GM18520 (cell line): ENCODE data around the gene CST7.
A peak's percentile ranks its signal among the peaks of the same experiment; 100 is the strongest.

Experiments
- ATAC-seq: cut with Tn5 transposase; IDR thresholded peaks from one replicate; pipeline ENCODE4 v1.9.1; 2021; ENCODE audit not compliant: unreplicated experiment

The CST7 gene

DNA sequence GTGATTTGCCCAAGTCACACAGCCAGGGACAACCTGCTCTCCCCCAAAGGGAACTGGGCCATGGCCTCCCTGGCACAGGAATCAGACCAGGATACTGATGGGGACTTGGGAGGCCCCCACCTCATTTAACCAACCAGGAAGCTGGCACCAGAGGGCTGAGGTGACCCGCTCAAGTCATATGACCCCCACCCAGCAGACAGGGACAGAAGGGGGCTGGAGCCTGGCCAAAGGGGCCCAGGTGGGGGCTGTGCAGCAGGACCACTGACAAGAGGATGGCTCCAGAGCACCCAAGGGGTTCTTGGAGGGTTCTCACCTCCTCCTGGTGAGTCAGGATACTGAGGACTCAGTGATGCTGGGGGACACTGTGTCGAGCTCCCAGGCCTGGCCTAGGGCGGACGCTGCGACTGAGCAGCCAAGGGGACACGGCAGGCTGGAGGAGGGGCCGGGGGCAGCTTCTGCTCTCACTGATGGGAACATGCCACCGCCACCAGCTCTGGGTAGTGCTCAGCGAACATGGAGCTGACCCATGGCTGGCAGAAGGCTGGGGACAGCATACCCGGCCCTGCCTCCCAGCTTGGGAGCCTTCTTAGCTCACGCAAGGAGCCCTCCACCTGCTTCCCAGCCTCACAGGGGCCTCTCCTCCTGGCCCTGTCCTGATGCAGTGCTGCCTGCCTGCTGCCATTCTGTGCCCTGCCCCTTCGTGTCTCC, 1.2 kb downstream of the CST7 start:
- ATAC-seq: no peak

DNA sequence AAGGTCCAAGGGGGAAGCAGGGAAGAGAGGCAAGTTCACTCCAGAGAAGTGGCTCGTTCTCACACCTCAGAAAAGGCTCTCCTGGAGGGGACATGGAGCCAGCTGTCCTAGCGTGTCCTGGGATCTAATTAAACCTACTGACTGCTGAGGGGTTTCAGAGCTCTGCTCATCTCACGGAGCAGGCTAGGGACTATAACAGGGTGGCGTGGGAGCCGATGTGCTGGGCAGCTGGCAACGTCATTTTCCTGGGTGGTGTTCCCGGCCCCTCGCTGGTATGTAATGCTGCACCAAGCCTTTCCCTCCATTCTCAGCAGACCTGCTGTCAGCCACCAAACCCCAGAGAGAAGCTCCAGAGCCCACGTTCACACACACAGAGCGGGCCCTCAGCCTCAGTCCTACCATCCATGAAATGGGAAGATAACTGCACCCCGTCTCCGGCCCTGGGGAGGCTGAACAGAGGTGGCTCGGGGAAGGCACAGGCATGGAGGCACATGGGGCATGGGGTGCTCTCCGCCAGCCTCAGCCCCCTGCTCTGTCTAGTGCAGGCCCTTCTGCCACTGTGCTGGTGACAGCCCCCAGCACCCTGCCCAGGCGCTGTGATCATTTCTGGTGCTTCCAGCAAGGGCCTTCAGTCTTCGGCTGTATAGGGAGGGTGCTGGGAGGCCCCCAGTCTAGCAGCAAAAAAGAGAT, 1.9 kb downstream of the CST7 start:
- no peak for ATAC-seq

DNA sequence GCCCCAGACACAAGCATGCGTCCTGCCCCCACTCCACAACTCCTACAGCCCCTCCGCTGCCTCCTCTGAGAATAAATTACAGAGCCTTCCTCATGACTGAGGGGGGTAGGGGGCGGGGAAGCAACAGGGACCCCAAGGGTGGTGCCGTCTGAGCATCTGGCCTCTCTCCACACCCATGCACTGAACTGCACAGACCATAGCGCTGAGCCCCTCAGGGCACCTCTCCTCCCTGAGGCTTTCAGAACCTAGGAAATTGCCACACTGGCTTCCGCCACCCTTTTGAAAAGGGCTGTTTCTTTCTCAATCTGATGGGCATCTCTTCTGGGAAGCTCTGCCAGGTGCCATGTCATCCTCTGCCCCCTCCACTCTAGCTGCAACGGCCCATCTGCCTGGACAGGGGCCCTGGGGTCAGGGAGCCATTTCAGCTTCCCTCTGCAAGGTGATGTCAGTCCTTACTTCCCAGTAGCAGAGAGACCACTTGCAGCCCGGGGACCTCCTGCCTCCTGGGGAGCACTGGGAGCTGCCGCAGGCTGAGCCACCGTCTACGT, 2.5 kb downstream of the CST7 start:
- no peak for ATAC-seq

DNA sequence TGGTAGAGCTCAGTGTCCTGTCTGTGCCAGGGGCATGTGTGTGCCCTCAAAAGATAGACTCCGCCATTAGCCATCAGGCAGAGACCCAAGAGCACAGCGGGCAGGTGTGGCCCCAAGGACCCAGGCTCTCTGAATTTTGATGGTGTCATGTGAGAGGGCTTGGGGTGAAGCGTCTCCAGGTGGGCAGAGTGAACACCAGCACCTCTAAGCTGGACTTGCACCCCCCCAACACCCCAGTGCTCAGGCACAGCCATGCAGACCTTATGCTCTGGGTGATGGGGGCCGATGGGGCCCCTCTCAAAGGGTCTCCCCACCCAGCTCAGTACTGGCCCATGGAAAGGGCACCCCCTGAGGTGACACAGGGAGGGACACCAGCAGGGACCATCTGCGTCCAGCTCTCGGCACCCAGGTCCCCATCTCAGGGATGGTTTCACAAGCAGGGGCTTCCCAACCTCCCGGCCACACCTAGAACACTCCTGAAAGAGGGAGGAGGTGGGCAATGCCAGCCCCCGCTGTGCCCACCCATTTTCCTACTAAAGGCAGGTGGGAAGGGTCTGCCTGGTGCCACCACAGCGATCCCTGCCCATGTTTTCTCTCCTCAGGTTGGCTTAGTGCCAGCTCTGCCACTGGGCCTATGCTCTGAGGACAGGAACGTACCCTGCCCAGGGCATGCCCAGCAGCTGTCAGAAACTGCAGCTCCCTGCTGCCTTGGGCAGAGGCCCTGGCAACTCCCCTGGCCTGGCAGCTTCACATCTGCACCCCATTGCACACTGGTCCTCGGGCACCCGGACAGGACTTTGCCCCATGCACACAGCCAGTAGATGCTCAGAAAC, 3.5 kb downstream of the CST7 start:
- no peak for ATAC-seq

DNA sequence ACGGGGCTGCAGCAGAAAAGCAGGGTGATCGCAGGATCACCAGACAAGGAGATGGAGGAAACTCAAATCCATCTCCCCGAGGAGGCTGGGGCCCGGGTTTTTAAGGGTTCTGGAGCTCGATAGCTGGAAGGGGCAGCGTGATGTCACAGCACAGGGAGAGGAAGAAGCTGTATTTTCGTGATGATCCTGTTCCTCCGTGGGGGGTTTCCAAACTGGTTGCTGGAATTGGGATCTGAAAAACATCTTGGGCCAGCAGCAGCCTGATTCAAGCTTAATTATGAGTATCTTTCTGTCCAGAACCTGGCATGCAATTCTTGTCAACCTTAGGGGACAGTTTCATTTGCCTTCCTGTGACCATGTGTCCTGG, 4.1 kb downstream of the CST7 start:
- no peak for ATAC-seq

DNA sequence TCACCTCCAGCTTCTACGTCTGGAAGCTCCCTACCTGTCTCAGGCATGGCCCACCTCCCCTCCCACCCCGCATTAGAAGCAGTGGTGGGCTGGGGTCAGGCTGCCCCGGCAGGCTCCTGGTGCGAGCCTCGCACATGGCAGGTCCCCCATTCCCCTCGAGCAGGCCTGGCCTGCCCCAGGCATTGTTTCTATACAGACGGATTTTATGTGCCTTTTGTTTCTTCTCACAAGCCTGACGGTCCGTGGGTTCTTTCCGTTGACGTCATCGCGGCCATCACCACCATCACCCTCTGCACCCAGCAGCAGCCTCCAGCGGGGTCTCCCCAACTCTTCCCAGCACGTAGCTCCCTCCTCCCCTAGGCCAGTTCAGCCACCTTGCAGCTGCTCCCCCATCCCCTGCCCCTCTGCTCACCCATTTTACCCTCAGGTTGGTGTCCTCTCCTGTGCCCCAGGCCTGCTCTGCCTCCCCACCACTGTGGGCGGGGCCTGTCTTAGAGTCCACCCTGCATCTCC, 4.6 kb downstream of the CST7 start:
- no peak for ATAC-seq

DNA sequence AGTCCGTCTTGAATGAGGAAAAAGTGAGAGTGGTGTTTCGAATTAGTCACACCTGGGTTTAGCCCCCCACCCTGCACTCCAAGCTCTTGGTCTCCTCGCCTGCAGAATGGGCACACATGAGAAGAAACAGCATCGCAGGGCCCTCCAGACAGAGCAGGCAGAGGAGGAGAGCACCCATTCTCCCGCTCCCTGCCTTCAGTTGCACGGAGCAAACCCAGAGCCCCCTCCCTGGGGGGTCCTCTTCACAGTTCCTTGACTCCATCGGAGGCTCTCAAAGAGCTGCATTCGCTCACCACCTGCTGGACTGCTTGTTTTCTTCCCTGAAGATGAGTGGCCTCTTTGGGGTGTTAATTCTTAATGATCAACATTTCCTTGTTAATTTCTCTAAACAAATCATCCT, 5.1 kb downstream of the CST7 start:
- ATAC-seq: no peak

DNA sequence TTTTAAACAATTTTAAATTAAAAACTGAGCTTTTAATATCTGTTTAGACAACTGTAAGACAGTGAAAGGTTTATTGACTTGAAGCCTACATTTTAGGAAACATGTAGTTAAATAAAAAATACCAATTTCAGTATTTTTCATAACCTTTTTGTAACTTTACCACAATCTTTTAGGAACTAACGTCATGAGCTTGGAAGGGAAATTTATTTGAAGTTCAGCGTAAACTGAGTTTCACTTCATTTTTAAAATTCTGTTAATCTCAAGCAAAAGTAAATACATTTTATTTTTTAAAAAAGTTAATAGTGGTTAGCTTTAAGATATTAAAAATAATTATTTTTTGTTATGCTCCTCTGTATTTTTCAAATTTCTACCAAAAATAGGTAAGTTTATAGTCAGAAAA, 5.5 kb downstream of the CST7 start:
- ATAC-seq: no peak

DNA sequence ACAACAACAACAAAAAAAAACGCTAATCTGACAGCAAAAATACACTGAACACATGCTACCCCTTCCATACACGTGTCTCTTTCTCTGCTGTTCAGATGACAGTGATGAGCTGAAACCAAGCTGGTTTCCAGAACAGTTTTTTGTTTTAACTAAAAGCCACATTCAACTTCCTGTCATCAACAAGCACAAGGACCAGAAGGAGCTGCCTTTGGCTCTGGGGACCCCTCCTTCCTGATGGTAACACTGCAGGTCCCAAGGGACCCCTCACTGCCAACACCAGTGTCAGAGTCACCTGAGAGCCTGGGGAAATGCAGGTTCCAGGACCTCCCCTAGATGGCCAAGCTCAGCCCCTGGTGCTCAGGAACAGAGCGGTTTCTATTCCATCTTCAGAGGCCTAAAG, 6.0 kb downstream of the CST7 start:
- peak; percentile 68 for ATAC-seq

DNA sequence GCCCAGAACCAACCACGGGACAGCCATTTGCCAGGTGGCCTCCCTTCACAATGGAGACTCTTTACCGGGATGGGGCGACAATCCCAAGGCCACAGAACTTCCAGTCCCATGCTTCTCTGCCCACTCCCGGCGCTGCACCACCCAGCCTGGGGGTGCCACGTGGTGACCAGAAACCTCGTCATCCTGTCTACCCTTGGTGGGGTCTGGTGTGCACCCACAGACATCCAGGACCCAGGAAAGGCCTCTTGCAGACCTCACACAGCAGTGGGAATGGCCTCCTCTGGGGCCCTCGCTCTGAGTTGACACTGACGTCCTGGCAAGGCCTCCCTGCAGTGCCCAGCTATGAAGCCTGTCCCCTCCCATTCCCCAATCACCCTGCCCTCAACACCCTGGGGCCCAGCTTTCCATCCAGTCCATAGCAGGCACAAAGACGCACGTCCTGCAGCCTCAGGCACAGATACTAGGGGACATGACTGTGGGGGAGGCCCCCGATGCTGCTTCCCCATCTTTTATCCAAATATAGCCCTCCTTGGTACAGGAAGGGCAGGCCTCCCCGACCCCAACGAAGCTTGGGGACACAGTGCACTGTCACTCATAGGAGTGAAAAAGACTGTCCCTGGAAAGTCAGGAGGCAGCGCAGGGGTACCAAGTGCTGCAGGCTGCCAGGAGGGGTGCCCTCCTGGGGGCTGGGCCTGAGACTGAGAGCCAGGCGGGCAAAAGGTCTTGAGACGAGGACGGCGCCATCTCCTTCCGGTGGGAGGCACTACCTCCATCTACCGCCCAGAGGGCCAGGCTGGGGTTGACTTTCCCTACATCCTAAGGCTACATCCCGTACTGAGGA, 7.2 kb downstream of the CST7 start:
- no peak for ATAC-seq

DNA sequence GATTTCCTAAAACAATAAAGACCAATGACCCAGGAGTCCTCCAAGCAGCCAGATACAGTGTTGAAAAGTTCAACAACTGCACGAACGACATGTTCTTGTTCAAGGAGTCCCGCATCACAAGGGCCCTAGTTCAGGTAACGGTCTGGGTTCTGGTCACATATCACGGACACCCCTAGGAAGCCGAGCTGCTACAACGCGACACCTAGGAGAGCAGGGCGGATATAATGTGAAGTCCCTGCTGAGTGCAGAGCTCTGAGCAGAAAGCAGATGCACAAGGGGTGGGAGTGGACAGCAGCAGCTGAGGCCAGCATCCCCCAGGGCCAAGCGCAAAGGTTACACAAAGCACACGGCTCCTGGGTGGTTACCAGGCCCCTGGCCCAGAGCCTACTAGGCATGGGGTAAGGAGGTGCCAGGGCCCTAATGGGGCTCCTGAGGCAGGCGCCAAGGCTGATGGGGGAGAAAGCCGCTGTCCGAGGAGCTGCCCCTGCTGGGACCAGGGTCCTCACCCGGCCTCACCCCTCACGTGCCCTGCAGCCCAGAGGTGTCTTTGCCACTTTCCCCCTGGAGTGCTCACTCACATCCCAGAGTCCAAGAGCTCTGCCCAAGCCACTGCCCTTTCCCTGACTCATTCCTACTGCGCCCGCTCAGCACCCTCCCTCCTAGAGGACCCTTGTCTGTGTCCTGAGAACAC, 8.4 kb downstream of the CST7 start:
- no peak for ATAC-seq

DNA sequence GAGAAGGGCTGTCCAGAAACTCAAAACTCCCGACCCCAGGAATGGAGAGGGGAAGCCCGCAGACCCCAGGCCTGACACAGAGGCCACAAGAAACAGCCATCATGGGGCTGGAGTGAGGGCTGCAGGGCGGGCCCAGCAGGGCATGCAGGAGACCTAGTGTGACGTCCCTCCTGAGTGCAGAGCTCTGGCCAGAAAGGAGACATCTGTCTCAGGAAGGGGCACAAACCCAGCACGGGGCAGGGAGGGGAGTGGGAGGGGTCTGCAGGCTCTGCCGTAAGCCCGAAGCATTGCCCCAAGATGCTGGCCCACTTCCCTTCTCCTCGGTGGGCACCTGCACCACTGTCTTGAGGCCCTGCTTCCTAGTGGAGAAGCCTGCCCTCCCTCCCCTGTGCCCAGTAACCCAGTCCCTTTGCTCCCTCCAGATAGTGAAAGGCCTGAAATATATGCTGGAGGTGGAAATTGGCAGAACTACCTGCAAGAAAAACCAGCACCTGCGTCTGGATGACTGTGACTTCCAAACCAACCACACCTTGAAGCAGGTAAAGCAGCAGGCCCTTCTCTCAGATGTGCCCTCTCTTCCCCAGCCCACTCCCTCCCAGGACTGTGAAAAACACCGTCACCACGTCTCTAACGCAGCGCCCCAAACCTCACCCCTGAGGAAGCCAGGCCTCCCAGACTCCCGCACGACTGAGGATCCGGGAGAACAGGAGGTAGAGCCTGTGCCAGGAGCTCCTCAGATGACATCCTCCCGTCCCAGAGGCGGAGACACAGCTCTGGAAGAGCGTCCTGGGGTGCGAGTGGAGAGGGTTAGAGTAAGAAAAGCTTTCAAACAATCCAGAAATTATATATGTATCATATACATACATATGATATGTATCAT, 9.7 kb downstream of the CST7 start:
- ATAC-seq: no peak

DNA sequence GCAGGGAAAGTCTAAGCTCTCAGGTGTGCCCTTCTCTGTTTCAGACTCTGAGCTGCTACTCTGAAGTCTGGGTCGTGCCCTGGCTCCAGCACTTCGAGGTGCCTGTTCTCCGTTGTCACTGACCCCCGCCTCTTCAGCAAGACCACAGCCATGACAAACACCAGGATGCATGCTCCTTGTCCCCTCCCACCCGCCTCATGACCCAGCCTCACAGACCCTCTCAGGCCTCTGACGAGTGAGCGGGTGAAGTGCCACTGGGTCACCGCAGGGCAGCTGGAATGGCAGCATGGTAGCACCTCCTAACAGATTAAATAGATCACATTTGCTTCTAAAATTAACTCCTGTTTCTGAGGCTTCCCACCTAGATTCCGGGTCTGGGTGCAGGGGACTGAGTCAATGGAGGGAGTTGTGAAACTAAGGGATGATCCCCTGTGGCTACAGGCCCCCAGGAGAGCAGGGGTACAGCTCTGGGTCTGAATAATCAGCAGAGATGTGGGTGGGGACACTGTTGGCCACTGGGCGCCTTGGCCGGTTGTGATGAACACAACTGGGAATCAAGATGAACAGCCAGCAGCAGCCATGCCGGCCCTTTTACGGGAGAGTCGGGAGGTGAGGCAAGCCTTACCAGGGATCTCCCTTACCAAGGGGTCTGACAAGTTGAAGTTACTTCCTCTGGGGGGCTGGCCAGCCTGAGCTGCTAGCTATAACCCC, 10.7 kb downstream of the CST7 start:
- ATAC-seq: no peak

DNA sequence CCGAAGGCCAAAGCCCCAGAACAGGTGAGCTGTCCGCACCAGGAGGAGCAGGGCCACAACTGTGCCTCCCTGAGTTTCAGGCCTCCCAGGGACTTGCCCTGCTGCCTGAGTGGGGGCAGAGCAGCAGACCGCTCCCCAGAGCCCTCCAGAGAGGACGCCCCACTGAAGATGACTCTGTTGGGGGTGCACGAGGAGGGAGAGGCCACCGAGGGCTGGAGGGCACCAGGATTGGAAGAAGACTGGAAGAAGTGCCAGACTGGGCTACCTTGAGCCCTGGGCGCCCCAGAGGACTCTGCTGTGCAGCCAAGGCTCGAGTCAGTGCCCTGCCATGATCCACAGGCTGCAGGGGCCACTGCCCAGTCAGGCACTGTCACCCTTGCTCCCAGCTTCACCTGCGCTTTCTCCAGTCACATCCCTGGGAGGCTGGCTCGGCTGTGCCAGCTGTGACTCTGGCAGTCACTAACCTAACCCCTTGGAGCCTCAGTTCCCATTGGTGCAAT, 11.3 kb downstream of the CST7 start:
- no peak for ATAC-seq

DNA sequence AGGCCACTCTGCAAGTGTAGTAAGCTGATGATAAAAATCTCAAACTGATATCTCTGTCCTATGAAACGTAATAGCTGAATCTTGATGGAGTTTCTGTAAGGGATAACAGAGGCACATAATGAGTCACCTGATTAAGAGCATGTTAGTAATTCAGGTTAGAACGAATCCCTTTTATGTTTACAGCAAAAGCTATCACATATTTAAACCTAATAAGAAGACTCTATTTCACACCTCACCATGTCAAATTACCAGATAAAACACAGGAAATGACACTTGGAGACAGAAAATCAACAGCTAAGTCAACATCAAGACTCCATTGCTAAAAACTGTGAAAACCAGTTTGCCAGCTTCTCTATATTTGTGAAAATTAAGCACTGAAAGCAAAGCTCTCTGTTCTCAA, 11.8 kb downstream of the CST7 start:
- ATAC-seq: no peak

DNA sequence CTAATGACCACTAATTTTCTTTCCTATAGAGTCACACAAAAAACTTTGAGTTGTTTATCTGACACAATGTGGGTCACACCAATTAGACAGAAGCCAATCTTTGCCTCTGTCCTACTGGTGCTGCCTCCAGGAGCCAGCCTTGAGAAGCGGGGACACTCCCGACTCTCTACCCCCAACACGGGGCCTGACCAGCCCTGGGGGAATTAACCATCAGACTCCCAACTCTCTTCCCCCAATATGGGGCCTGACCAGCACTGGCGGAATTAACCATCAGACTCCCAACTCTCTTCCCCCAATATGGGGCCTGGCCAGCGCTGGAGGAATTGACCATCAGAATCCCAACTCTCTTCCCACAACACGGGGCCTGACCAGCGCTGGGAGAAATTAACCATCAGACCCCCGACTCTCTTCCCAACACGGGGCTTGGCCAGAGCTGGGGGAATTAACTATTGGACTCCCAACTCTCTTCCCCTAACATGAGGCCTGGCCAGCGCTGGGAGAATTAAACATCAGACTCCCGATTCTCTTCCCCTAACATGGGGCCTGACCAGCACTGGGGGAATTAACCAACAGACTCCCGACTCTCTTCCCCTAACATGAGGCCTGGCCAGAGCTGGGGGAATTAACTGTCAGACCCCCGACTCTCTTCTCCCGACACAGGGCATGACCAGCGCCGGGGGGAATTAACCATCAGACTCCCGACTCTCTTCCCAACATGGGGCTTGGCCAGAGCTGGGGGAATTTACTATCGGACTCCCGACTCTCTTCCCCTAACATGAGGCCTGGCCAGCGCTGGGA, 12.5 kb downstream of the CST7 start:
- ATAC-seq: no peak

DNA sequence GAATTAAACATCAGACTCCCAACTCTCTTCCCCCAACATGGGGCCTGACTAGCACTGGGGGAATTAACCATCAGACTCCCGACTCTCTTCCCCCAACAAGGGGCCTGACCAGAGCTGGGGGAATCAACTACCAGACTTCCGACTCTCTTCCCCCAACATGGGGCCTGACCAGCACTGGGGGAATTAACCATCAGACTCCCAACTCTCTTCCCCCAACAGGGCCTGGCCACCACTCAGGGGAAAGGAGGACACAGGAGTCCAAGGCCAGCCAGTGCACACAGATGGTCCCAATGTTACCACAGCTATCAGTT, 13.1 kb downstream of the CST7 start:
- no peak for ATAC-seq

DNA sequence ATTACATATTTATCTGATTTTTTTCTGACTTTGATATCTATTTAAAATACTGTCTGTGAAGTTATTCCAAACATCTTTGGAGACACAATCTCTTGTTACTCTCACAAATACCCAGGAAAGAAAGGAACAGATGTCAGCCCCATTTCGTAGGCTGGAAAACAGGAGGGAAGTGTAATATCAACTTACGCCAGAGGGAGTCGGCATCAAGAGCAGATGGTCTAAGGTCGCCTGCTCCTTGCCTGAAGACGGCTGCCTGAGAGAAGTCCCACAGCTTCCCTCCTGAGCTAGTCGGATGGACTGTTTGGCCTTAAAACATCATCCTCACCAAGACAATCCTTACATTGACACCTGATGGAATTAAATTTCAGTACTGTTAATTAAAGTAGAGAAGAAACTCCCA, 13.4 kb downstream of the CST7 start:
- ATAC-seq: no peak
